Measurements from ENCODE around the gene PTHLH.

PTHLH gene

GRCh38 chr12:27972721-27973120, at the start of gene PTHLH:
Gene PTHLH (minus strand): TSS chr12:27972733. CDS start chr12:27969494, 3,239 bp downstream.
- DNase-seq, result no peak

- DNase-seq, result no peak
These were observed 49.2 kb upstream of the PTHLH start for GRCh38 chr12:28021704-28022103.

GRCh38 chr12:28017873-28018255, 45.3 kb upstream of the PTHLH start:
- DNase-seq, result no peak

GRCh38 chr12:28017126-28017872, 44.8 kb upstream of the PTHLH start:
- no peak for DNase-seq

- no peak for DNase-seq
These were observed 42.6 kb upstream of the PTHLH start for GRCh38 chr12:28015165-28015564.

GRCh38 chr12:28014196-28014595, 41.7 kb upstream of the PTHLH start:
- no peak for DNase-seq

- no peak for DNase-seq
These were observed 39.9 kb upstream of the PTHLH start for GRCh38 chr12:28012333-28012918.

- no peak for DNase-seq
These were observed 37.5 kb upstream of the PTHLH start for GRCh38 chr12:28010036-28010435.

GRCh38 chr12:27999970-28000369, 27.4 kb upstream of the PTHLH start:
- no peak for DNase-seq

GRCh38 chr12:27999521-27999920, 27.0 kb upstream of the PTHLH start:
- no peak for DNase-seq

- peak; percentile 77 for DNase-seq
These were observed 26.1 kb upstream of the PTHLH start for GRCh38 chr12:27998658-27999057.

- DNase-seq, result no peak
These were observed 25.6 kb upstream of the PTHLH start for GRCh38 chr12:27998170-27998569.

- peak; percentile 92 for DNase-seq
These were observed 24.2 kb upstream of the PTHLH start for GRCh38 chr12:27996761-27997160.

GRCh38 chr12:27995406-27995805, 22.9 kb upstream of the PTHLH start:
- DNase-seq, result no peak

GRCh38 chr12:27988594-27989233, 16.2 kb upstream of the PTHLH start:
- no peak for DNase-seq

- no peak for DNase-seq
These were observed 14.8 kb upstream of the PTHLH start for GRCh38 chr12:27987331-27987730.

GRCh38 chr12:27984275-27984674, 11.7 kb upstream of the PTHLH start:
- DNase-seq, result no peak

GRCh38 chr12:27982951-27983350, 10.4 kb upstream of the PTHLH start:
- no peak for DNase-seq

GRCh38 chr12:27982385-27982784, 9.9 kb upstream of the PTHLH start:
- no peak for DNase-seq

- no peak for DNase-seq
These were observed 9.3 kb upstream of the PTHLH start for GRCh38 chr12:27981874-27982273.

- DNase-seq, result no peak
These were observed 6.6 kb upstream of the PTHLH start for GRCh38 chr12:27979145-27979544.

- no peak for DNase-seq
These were observed 2.9 kb upstream of the PTHLH start for GRCh38 chr12:27975222-27976136.

GRCh38 chr12:27974735-27975221, 2.2 kb upstream of the PTHLH start:
- no peak for DNase-seq
